Mammary epithelial cell (primary cell): ENCODE measurements around the gene IGFBP6.

Experiments
- CTCF ChIP-seq, 2 donors: IDR thresholded peaks in 1 of 2; conservative IDR thresholded peaks in 1 of 2; 2 replicates each; pipeline ENCODE4 v1.5.1; 2011 to 2012; ENCODE audit warnings: inconsistent platforms in 2 of 2, low read length in 2 of 2, mild to moderate bottlenecking in 2 of 2, control low read depth in 1 of 2, low read depth in 1 of 2; ENCODE audit not compliant: insufficient read depth in 1 of 2; ENCODE audit errors: extremely low read depth in 1 of 2
- EZH2 ChIP-seq: IDR thresholded peaks from 2 replicates; pipeline ENCODE4 v1.6.1; 2012; ENCODE audit warnings: low read length, inconsistent platforms, borderline replicate concordance

GRCh38 chr12:53062977-53063707 is 34.3 kb upstream of the IGFBP6 start:
- TF ChIP-seq CTCF (conservative IDR thresholded peaks at IDR 0.05 in 1 of 2, IDR thresholded peaks at IDR 0.05 in 1 of 2; ENCODE audit: extremely low read depth in 1 of 2, insufficient read depth in 1 of 2, low read depth in 1 of 2, low read length in 2 of 2) (no peak), EZH2 (no peak)
